KMS-11 (cell line): ENCODE data around the gene GCKR.

ENCODE experiments used
- H2AFZ ChIP-seq: fragments of 200-600 bp; sonication (generic); 2 replicates; pipeline ENCODE4 v1.6.1; 2016; ENCODE audit warnings: antibody characterized with exemption, mixed run types, low read depth
- H3K27ac ChIP-seq: fragments of 200-600 bp; sonication (generic); 2 replicates; pipeline ENCODE4 v1.6.1; 2016; ENCODE audit warnings: mild to moderate bottlenecking, mixed run types
- H3K27me3 ChIP-seq: fragments of 200-600 bp; sonication (generic); 2 replicates; pipeline ENCODE4 v1.6.1; 2017; ENCODE audit warnings: mild to moderate bottlenecking, low read depth, mixed run types, moderate library complexity; ENCODE audit not compliant: insufficient read depth
- H3K36me3 ChIP-seq: fragments of 200-600 bp; sonication (generic); 2 replicates; pipeline ENCODE4 v1.6.1; 2017; ENCODE audit warnings: mild to moderate bottlenecking, mixed run types; ENCODE audit not compliant: insufficient read depth
- H3K4me1 ChIP-seq: fragments of 200-600 bp; sonication (generic); 2 replicates; pipeline ENCODE4 v1.6.1; 2016; ENCODE audit warnings: mild to moderate bottlenecking, low read depth, mixed run types; ENCODE audit not compliant: poor library complexity, severe bottlenecking
- H3K4me2 ChIP-seq: fragments of 200-600 bp; sonication (generic); 2 replicates; pipeline ENCODE4 v1.7.0; 2016; ENCODE audit warnings: mild to moderate bottlenecking, mixed run types
- H3K4me3 ChIP-seq: fragments of 200-600 bp; sonication (generic); IDR thresholded peaks from 2 replicates; pipeline ENCODE4 v1.6.1; 2017; ENCODE audit warnings: low read depth, low read length, mixed read lengths; ENCODE audit not compliant: insufficient read depth
- H3K79me2 ChIP-seq: fragments of 200-600 bp; sonication (generic); 2 replicates; pipeline ENCODE4 v1.6.1; 2016; ENCODE audit warnings: low read depth, mixed run types; ENCODE audit not compliant: insufficient read depth
- H3K9ac ChIP-seq: fragments of 200-600 bp; sonication (generic); 2 replicates; pipeline ENCODE4 v1.6.1; 2016; ENCODE audit warnings: mild to moderate bottlenecking, mixed run types
- H4K20me1 ChIP-seq: fragments of 200-600 bp; sonication (generic); 2 replicates; pipeline ENCODE4 v1.6.1; 2016; ENCODE audit warnings: mild to moderate bottlenecking, mixed run types; ENCODE audit not compliant: insufficient read depth
- TF ChIP-seq, protein P1 (sequence below): fragments of 200-600 bp; sonication (generic); conservative IDR thresholded peaks from 2 replicates; pipeline ENCODE4 v1.6.1; 2017; ENCODE audit warnings: low read depth, mild to moderate bottlenecking, antibody characterized with exemption, low read length, moderate library complexity, mixed read lengths

The GCKR gene, protein sequence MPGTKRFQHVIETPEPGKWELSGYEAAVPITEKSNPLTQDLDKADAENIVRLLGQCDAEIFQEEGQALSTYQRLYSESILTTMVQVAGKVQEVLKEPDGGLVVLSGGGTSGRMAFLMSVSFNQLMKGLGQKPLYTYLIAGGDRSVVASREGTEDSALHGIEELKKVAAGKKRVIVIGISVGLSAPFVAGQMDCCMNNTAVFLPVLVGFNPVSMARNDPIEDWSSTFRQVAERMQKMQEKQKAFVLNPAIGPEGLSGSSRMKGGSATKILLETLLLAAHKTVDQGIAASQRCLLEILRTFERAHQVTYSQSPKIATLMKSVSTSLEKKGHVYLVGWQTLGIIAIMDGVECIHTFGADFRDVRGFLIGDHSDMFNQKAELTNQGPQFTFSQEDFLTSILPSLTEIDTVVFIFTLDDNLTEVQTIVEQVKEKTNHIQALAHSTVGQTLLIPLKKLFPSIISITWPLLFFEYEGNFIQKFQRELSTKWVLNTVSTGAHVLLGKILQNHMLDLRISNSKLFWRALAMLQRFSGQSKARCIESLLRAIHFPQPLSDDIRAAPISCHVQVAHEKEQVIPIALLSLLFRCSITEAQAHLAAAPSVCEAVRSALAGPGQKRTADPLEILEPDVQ

DNA sequence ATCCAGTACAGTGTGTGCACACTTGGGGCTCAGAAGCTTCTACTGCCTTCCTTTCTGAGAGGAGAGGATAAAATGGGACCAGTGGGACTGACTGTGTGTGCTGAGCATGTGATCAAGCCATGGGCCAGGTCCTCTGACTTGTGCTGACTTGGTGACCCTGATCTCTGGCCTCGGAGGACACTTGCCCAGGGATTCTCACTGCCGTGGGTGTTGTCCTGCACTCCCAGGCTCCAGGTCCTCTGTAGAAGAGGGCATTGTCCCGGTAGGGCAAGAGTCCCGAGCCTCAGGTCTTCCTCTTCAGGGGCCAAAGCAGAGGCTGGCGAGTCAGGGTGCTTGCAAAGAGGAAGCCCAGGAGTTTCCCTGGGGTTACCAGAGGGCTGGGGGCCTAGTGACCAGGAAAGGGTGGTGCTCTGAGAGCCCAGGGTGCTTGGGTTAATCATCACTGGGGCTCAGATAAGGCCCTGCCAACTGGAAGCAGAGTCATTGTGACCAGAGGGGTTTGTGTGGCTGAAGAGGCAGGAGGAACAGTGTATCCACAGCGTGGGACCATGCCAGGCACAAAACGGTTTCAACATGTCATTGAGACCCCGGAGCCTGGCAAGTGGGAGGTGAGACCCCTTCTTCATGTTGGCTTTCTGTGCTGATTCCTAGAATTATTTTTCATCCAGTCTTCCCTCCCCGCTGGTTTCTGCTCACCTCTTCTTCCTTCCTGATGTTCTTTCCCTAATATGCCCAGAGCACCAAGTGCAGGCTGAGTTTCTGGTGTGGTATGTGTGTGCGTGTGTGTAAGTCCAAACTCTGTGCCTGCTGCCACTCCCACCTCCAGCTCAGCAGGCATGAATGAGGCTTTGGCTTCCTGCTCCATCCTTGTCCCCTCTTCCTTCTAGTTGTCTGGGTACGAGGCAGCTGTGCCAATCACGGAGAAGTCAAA is at the start of gene GCKR:
Gene GCKR, plus strand, starts transcription at position 483 of the 931 bp plus-strand sequence. Its CDS starts 66 bp downstream, at position 549.
- Histone ChIP-seq H3K4me1 (no peaks in the 10 kb centered on the region), H3K27me3 (no peaks in the 10 kb centered on the region), H3K79me2 (no peaks in the 10 kb centered on the region), H3K4me2 (no peak within 1 kb of the TSS), H3K36me3 (no peaks in the 10 kb centered on the region), H3K9ac (no peak within 1 kb of the TSS), H3K27ac (no peak within 1 kb of the TSS), H2AFZ (no peak within 1 kb of the TSS), H3K4me3 (no peak within 1 kb of the TSS), H4K20me1 (no peaks in the 10 kb centered on the region)
- TF ChIP-seq, protein P1, sequence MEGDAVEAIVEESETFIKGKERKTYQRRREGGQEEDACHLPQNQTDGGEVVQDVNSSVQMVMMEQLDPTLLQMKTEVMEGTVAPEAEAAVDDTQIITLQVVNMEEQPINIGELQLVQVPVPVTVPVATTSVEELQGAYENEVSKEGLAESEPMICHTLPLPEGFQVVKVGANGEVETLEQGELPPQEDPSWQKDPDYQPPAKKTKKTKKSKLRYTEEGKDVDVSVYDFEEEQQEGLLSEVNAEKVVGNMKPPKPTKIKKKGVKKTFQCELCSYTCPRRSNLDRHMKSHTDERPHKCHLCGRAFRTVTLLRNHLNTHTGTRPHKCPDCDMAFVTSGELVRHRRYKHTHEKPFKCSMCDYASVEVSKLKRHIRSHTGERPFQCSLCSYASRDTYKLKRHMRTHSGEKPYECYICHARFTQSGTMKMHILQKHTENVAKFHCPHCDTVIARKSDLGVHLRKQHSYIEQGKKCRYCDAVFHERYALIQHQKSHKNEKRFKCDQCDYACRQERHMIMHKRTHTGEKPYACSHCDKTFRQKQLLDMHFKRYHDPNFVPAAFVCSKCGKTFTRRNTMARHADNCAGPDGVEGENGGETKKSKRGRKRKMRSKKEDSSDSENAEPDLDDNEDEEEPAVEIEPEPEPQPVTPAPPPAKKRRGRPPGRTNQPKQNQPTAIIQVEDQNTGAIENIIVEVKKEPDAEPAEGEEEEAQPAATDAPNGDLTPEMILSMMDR = no peak

DNA sequence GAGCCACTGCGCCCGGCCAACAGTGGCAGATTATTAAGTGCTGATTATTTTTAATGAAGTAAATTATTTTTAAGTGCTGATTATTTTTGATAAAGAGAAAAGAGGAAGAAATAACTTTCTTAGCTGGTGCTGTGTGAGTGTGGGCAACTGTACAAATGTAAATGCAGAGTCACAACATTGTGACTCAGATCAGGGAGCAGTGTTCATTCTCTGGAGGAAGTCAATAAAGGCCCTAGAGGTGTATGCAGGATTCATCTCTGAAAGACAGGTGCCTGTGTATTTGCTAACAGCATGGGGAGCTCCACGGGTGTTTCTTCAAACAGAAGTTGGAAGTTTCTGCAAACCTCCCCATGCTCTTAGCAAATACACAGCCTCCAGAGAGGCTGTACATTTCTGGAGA is 48.3 kb upstream of the GCKR start:
- H3K9ac ChIP-seq = no peak overlapping the region
- H2AFZ ChIP-seq = no peak overlapping the region
- H4K20me1 ChIP-seq = no peaks in the 10 kb centered on the region
- H3K4me2 ChIP-seq = no peak overlapping the region
- TF ChIP-seq, protein P1 = no peak
- no peaks in the 10 kb centered on the region for H3K27me3 ChIP-seq
- no peak overlapping the region for H3K4me3 ChIP-seq
- H3K79me2 ChIP-seq = no peaks in the 10 kb centered on the region
- peaks cover 5% of the 10 kb centered on the region for H3K4me1 ChIP-seq
- H3K36me3 ChIP-seq = no peaks in the 10 kb centered on the region
- no peak overlapping the region for H3K27ac ChIP-seq

DNA sequence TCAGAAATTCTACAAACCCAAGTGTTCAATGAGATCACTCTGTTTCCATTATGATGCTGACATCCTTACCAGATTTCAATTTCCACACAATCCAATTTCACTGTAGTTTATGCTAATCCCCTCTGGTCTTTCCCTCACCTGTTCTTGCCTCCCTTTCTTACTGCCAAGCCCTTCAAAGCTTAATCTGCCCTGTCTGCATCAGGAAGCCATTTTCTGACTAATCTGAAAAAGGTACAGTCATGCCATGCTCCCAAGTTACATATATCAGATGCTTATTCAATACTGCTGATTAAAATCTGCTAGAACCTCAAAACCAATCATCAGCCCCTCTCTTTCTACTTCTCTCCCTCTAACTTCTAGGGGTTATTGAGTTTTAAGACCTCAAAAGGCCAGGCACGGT is 45.5 kb upstream of the GCKR start:
- peaks cover 3% of the 10 kb centered on the region for H3K4me1 ChIP-seq
- H4K20me1 ChIP-seq = no peaks in the 10 kb centered on the region
- no peak overlapping the region for H3K9ac ChIP-seq
- TF ChIP-seq, protein P1 = no peak
- no peaks in the 10 kb centered on the region for H3K27me3 ChIP-seq
- no peak overlapping the region for H3K27ac ChIP-seq
- H3K4me3 ChIP-seq = no peak overlapping the region
- no peak overlapping the region for H3K4me2 ChIP-seq
- no peaks in the 10 kb centered on the region for H3K79me2 ChIP-seq
- no peaks in the 10 kb centered on the region for H3K36me3 ChIP-seq
- no peak overlapping the region for H2AFZ ChIP-seq

DNA sequence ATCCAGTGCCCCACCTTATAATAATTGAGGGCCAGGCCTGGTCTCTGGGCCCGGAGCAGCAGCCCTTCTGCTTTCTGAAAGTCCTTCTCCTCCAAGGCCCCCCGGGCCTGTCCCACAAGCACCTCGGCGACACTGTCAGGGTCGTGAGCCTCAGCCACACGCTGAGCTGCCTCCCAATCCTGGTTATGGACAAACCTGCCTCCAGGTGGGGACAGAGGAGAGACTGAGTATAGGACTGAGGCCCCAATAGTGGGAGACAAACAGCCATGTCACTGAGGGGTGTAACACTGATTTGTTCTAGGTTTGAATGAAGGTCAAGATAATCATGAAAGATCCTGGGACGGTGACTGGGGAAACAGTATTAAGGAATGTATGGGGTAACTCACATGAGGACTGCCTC is 42.7 kb upstream of the GCKR start:
- no peaks in the 10 kb centered on the region for H3K36me3 ChIP-seq
- TF ChIP-seq, protein P1 = no peak

More for the DNA sequence above, 42.7 kb upstream of the GCKR start:
- H2AFZ ChIP-seq = no peak overlapping the region
- H3K4me2 ChIP-seq = no peak overlapping the region
- H3K4me3 ChIP-seq = no peak overlapping the region
- no peak overlapping the region for H3K27ac ChIP-seq
- no peaks in the 10 kb centered on the region for H3K79me2 ChIP-seq
- no peak overlapping the region for H3K9ac ChIP-seq
- no peaks in the 10 kb centered on the region for H4K20me1 ChIP-seq
- no peaks in the 10 kb centered on the region for H3K4me1 ChIP-seq
- H3K27me3 ChIP-seq = no peaks in the 10 kb centered on the region
